HL-60 (cell line): ENCODE measurements around the gene SEC61A1.

Source experiments
- DNase-seq, 2 experiments: peaks; one replicate each; pipeline ENCODE4 v3.0.0-alpha.2; 2010 to 2020; ENCODE audit warnings: low read depth in 1 of 2, low spot score in 1 of 2
- H3K27ac ChIP-seq: fragments of 250-450 bp; sonication (Bioruptor Pico); replicated peaks from 2 replicates; pipeline ENCODE4 v1.5.1; 2020; ENCODE audit warnings: mild to moderate bottlenecking, moderate library complexity
- H3K27me3 ChIP-seq: fragments of 250-450 bp; sonication (Bioruptor Pico); 2 replicates; pipeline ENCODE4 v1.5.1; 2021; ENCODE audit warnings: mild to moderate bottlenecking, moderate library complexity; ENCODE audit not compliant: insufficient read depth, poor library complexity, severe bottlenecking
- H3K4me3 ChIP-seq: replicated peaks from 2 replicates; pipeline ENCODE4 v1.5.1; 2011; ENCODE audit warnings: mild to moderate bottlenecking, control low read depth, low read length; ENCODE audit not compliant: insufficient read depth
- GABPA ChIP-seq: IDR thresholded peaks from 2 replicates; pipeline ENCODE4 v1.6.1; 2012; ENCODE audit warnings: low read depth
- POLR2AphosphoS5 ChIP-seq: IDR thresholded peaks from 2 replicates; pipeline ENCODE4 v1.6.1; 2012; ENCODE audit warnings: low read depth
- REST ChIP-seq: IDR thresholded peaks from 2 replicates; pipeline ENCODE4 v1.6.1; 2012; ENCODE audit warnings: low read depth; ENCODE audit not compliant: insufficient replicate concordance
- SPI1 ChIP-seq: IDR thresholded peaks from 2 replicates; pipeline ENCODE4 v1.6.1; 2012; ENCODE audit warnings: low read depth, mild to moderate bottlenecking, borderline replicate concordance
- TF ChIP-seq, protein P1 (sequence below): IDR thresholded peaks from one replicate; pipeline ENCODE4 v1.5.1; 2011; ENCODE audit warnings: low read length, control low read depth, inconsistent platforms; ENCODE audit not compliant: insufficient read depth

SEC61A1 gene

GRCh38 chr3:128073807-128074206 lies 21.6 kb downstream of the SEC61A1 start:
- TF ChIP-seq, protein P1, sequence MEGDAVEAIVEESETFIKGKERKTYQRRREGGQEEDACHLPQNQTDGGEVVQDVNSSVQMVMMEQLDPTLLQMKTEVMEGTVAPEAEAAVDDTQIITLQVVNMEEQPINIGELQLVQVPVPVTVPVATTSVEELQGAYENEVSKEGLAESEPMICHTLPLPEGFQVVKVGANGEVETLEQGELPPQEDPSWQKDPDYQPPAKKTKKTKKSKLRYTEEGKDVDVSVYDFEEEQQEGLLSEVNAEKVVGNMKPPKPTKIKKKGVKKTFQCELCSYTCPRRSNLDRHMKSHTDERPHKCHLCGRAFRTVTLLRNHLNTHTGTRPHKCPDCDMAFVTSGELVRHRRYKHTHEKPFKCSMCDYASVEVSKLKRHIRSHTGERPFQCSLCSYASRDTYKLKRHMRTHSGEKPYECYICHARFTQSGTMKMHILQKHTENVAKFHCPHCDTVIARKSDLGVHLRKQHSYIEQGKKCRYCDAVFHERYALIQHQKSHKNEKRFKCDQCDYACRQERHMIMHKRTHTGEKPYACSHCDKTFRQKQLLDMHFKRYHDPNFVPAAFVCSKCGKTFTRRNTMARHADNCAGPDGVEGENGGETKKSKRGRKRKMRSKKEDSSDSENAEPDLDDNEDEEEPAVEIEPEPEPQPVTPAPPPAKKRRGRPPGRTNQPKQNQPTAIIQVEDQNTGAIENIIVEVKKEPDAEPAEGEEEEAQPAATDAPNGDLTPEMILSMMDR, result no peak
- TF ChIP-seq POLR2AphosphoS5 (no peak), SPI1 (no peak), GABPA (no peak), REST (no peak)
- no peak overlapping the region for H3K27ac ChIP-seq
- no peaks in the 10 kb centered on the region for H3K27me3 ChIP-seq
- no peak overlapping the region for H3K4me3 ChIP-seq
- DNase-seq, result no peak

- Histone ChIP-seq H3K27me3 (no peaks in the 10 kb centered on the region), H3K27ac (no peak overlapping the region), H3K4me3 (no peak overlapping the region)
- TF ChIP-seq POLR2AphosphoS5 (no peak), REST (no peak), SPI1 (no peak), GABPA (no peak)
- TF ChIP-seq, protein P1, result no peak
- DNase-seq, result no peak
Observed at GRCh38 chr3:128074851-128075521, 22.7 kb downstream of the SEC61A1 start.

DNA sequence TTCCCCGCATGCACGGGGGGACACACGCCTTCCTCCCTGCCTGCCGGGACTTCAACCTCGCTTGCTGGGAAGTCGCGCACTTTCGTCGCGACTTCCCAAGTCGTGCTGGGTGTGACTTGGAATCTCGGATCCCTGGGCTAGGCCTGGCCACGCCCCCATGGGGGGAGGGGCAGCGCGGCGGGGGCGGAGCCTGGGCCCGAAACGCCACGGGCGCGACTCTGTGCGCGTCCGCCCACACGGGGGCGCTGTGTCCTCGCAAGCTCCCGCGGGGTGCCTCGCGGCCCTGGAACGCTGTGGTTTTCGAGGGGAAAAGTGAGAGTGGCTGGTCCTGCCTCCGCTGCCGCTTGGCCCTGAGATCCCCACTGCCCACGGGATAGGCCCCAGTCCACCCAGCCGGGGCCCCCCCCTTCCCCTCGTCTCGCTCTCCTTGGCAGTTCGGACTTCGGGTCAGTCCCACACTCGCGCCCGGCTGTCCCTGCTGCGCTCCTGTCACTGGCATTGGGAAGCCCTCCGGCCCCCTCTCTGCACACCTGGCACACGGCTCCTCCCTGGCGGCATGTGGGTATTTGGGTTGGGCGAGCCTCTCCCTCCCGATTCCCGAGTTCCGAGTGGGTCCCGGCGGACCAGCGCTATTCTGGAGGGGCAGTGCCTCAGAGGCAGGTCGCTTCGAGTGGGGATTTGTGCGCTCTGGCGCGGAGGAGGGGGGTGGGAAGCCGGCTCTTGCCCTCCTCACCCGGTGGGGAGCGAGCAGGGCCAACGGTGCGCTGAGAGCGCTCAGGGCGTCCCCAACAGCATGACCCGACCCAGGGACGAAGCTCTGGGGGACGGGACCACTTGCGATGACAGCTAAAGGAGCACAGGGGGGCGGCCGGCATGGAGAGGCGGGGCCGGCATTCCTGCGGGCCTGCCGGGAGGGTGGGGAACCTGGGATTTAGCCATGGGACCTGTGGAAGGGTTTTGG lies 23.6 kb downstream of the SEC61A1 start:
- H3K27me3 ChIP-seq, result no peaks in the 10 kb centered on the region
- DNase-seq, result peak; percentile 66 to 73
- TF ChIP-seq GABPA (no peak), REST (no peak), SPI1 (no peak), POLR2AphosphoS5 (peak; percentile 27; the same call in 1 of the 2 replicates)
- TF ChIP-seq, protein P1, result peak; percentile 56
- no peak overlapping the region for H3K27ac ChIP-seq
- H3K4me3 ChIP-seq, result no peak overlapping the region
